ENCODE measurements around the gene NAT16.
"Not testable (repeated sequence)": the region's sequence is repeated elsewhere in the genome, so short reads cannot be mapped to it uniquely, and the experiment has no call there.

The NAT16 gene

DNA sequence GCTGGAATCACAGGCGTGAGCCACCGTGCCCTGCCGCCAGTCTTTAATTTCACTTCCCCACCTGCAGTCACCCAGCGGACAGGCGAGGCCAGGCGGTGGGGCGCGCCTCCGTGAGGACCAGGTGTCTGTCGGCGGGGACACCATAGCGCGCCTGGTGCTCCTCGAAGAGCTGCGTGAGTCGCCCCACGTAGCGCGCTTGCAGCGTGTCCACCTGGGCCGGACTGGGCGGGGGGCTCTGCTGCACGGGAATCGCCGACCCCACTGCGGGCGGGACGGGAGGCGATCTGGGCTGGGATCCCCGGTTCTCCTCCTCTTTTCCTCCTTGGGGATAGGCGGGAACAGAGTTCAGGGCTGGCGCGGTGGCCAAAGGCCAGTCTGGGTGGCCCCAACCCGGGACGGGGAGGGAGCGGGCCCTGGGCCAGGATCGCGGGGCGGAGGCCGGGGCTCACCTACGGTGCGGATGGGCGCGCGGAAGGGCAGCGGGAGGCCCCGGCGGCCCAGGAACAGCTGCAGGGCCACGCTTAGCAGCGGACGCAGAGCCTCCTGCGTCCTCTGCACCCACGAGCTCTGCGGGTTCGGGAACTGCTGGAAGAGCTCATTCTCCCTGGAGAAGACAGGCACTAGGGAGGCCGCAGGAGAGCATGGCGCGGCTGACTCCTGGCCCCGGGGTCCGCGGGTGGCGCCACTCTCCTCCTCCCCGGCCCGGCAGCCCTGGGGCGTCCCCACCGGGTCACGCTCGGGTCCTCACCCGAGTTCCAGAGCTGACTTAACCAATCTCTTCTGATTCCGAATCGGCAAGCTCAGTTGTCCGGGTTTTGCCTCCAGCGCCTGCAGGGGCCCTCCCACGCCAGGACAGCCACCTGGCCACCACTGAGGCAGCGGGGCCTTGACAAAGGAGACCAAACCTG, 21.9 kb upstream of the NAT16 start:
- peak; percentile 13 for DNase-seq

DNA sequence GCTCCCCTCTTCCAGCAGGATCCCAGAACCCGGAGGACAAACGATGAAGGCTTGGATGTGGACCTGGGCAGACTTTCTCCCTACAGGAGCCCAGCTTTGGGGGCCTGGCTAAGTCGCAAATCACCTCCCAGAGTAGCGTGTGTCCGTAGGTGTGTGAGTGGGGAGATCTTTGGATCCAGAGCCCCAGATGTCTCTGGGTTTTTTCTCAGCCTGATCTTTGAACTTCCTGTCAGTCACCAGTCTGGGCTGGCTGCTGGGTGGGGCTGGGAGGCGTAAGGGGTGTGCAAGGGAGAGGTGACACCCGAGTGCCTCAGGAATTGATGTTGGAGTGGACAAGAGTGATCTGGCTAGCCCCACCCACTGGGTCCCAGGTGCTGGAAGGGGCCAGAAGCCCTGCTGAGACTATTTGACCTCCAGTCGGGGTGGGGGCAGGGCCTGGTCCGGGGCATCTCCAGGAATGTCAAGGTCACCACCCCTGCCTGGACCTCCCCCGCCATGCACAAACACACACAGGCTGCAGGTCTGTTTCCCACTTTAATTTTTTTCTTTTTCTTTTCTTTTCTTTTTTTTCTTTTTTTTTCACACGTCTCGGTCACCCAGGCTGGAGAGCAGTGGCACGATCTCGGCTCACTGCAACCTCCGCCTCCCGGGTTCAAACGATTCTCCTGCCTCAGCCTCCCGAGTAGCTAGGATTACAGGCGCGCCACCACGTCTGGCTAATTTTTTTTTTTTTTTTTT, 20.9 kb upstream of the NAT16 start, which contains the start of gene MOGAT3:
TSS of gene MOGAT3 (minus strand) at position 175 of the 738 bp plus-strand sequence. CDS start 182 bp downstream, outside the sequence.
- no peak for DNase-seq

DNA sequence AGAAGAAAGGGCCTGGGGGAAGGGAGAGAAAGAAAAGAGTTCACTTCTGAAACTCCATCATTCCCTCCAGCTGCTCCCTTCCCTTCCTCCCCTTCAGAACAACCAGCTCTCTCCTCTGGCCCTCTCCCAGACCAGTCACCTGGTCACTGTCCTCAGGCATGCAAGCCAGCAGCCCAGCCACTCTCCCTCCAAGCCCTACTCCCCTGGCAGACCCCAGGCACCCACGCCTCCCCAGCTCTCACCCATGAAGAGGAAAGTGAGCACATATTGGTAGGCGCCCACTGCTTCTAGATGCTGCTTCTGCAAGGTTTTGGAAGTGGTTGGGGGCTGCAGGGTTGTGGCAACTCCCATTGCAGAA, 20.4 kb upstream of the NAT16 start:
- DNase-seq = no peak

DNA sequence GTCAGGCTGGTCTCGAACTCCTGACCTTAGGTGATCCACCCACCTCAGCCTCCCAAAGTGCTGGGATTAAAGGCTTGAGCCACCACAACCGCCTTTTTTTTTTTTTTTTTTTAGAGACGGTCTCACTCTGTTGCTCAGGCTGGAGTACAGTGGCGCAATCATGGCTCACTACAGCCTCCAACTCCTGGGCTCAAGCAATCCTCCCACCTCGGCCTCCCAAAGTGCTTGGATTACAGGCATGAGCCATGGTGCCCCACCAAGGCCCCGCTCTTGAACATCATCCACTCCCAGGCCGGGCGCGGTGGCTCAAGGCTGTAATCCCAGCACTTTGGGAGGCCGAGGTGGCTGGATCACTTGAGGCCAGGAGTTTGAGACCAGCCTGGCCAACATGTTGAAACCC, 19.4 kb upstream of the NAT16 start:
- not testable (repeated sequence) for DNase-seq

DNA sequence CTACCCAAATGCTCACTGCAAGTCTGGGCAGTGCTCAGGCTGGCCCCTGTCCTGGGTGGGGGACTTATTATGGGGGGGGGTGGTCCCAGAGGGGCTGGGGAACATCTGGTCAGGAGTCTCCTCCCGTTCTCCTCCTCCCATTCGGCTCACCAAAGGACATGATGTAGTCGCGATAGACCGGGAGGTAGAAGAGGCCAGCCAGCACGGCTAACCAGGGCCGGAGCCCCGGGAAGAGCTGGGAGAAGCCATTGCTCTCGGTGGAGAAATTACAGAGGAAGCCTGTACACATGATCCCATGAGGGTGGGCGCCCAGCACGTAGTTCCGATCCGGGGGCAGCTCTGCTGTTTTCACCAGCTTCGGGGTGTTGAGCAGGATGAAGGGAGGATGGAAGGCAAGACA, 18.4 kb upstream of the NAT16 start:
- no peak for DNase-seq

DNA sequence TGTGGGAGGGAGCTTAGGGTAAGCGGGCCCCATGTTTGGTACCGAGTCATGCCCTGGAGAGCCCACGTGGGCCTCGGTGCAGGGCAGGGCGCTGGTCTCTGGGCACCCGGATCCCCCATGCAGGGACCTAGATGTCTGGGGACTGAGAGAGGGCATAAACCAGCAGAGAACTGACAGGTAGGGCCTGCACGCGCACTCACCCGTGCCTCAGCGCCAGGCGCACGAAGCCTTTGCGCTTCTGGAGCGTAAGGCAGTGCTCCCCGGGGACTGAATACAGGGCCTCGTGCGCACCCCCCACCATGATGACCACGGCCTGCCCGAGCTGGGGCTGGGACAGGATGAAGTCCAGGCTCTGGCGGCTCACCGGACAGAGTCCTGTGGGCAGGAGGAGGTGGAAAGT, 17.9 kb upstream of the NAT16 start:
- DNase-seq = no peak

DNA sequence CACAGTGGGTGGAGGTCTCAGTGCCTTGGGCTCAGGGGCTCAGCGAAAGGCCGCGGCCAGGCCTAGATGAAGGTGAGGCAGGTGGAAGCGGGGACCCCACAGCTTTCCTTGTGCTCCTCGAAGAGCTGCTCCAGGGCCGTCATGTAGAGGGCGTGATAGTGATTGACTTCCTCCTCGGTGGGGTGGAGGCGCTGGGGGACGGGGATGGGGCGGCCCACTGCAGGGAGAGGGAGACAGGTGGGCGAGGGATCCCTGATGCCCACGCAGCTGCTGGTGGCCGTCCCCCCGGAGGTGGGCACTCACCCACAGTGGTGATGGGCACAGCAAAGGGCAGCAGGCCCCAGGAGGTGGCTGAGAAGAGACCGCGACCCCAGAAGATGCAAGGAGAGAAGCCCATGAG, 15.8 kb upstream of the NAT16 start:
- no peak for DNase-seq

DNA sequence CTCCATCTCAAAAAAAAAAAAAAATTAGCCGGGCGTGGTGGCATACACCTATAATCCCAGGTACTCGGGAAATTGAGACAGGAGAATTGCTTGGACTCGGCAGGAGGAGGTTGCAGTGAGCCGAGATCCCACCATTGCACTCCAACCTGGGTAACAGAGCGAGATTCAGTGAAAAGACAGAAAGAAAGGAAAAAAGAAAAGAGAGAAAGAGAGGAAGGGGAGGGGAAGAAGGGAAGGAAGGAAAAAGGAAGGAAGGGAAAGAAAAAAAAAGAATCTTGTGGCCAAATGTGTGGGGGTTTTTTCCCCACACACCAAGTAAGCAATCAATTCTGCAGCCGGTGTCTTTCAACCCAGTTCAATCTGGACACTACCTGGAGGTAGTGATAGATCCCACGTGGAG, 9.0 kb upstream of the NAT16 start:
- DNase-seq = no peak

DNA sequence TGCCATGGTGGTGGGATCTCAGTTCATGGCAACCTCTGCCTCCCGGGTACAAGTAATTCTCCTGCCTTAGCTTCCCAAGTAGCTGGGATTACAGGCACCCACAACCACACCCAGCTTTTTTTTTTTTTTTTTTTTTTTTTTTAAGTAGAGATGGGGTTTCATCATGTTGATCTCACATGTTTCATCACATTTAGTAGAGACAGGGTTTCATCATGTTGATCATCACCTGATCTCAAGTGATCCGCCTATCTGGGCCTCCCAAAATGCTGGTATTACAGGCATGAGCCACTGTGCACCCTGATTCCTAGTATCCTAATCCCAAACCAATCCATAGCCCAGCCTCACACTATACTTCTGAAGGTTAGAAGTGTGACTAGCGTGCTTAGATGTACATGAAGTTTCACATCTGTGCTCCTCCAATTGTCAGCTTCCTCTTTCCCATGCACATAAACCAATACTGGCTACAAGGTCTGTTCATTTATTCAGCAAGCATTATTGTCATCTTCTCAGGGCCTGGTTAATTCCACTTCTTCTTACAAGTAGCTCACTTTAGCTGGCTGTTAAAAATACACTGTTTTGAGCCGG, 6.8 kb upstream of the NAT16 start:
- no peak for DNase-seq

DNA sequence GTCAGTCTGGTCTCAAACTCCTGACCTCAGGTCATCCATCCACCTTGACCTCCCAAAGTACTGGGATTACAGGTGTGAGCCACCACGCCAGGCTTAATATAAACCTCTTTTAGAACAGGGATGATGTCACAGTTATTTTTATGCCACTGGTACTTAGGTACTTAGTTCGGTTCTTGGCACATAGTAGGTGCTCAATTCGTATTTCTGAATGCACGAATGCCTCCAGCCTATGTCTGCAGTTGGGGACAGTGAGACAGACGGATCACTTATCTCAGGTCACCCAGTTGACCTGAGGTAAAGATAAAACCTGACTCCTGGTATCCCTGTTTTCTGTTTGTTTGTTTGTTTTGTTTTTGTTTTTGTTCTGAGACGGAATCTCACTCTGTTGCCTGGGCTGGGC, 6.1 kb upstream of the NAT16 start:
- DNase-seq = no peak

DNA sequence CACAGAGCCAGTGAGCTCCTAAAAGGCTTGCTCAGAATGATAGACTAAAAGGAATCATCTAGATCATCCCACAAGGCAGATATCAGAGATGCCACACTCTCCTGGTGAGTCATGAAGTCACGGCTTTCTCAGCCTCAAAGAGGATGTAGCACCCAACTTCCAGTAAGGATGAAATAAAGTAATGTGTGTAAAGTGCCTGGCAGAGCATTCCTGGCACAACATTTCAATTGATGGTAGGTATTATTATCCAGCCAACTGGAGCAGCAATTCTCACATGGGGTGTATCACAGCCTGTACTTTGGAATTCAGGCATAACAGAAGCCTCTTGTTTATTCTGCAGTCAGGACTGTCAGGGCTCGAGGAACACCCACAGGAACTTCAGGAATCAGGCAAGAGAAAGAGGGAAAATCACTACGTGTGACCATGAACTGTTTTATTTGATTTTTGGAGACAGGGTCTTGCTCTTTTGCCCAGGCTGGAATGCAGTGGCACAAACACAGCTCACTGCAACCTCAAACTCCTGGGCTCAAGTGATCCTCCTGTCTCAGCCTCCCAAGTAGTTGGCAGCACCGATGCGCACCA, 5.3 kb upstream of the NAT16 start:
- no peak for DNase-seq

DNA sequence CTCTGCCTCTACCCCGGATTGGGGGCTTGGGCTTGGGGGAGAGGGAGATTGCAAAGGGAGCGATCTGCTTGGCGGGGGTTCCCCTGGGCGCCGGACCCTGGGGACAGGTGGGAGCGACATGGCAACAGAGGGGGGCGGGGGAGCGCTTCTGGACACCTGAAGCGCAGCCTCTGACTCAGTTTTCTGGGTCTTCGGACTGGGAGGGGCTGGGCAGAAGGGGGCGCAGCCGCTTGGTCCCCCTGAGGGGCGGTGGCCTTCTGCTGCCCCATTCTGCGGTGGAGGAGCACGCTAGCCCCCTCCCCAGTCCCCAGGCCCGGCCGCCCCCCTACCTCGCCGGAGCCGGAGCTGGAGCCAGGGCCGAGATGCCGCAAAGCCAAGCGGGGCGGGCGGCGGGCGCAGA, 380 bp downstream of the NAT16 start:
- no peak for DNase-seq

DNA sequence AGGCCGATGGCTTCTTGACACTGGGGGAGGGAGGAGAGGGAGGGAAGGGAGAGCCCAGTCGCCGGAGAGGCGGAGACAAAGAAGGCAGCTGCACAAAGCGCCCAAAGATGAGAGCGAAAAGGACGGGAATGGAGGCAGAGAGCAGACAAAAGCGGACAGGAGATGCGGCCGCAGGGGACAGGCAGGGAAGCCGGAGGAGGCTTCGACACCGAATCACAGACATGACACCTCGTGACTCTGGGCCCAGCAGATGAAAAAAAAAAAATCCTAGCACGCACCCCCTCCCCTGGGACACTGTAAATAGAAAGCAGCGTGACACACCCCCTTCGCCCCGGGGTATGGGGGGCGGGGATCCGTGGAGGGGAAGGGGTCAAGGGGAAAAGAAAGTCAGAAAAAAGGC, 976 bp downstream of the NAT16 start:
- peak; percentile 18 for DNase-seq

DNA sequence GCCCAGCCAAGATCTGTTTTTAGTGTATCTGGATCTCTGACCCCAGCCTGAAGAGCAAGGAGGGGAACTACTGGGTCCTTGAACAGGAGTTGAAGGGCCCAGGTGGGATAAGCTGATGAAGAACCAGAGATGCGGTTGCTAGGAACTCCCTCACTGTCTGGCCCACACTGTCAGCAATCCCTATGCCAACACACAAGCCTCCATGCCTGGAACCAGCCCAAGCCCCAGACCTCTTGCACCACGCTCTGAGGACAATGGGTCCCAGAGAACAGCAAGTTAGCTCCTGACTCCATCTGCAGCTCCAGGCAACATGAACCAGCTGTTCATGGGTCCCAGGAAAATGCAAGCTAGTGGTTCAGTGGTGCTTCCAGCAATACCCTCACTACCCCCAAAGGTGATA, 2.4 kb downstream of the NAT16 start:
- no peak for DNase-seq

DNA sequence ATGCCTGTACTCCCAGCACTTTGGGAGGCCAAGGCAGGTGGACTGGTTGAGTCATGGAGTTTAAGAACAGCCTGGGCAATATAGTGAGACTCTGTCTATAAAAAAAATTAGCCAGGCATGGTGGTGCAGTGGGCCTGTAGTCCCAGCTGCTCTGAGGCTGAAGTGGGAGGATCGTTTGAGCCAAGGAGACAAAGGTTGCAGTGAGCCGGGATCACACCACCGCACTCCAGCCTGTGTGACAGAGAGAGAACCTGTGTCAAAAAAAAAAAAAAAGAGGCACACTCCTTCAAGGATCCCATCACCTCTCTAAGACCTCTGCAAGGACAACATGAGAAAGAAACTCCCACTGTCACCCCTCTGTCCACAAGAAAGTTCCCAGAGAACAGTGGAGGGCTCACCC, 4.4 kb downstream of the NAT16 start:
- no peak for DNase-seq

DNA sequence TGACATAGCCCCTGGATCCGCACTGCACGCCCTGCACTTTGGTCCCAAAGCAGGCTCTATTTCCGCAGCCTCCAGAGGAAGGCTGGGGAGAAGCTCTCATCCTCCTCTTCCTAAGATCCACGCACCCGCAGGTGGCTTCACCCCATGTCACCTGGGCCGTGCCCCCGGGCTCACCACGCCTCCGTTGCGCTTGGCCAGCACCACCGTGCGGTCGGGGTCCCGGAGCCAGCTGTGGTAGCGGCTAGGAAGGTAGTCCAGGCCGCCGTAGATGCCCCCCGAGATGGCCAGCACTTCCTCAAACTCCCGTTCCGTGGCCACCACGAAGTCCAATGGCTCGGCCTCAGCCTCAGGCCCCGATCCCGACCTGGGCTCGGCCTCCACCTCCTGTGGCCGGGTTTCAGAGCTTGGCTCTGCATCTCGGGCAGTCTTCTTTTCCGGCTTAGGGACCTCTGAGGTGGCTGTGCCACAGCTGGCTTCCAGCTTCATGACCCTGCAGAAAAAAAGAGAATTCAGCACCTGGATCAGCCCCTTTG, 5.7 kb downstream of the NAT16 start:
- DNase-seq = no peak

DNA sequence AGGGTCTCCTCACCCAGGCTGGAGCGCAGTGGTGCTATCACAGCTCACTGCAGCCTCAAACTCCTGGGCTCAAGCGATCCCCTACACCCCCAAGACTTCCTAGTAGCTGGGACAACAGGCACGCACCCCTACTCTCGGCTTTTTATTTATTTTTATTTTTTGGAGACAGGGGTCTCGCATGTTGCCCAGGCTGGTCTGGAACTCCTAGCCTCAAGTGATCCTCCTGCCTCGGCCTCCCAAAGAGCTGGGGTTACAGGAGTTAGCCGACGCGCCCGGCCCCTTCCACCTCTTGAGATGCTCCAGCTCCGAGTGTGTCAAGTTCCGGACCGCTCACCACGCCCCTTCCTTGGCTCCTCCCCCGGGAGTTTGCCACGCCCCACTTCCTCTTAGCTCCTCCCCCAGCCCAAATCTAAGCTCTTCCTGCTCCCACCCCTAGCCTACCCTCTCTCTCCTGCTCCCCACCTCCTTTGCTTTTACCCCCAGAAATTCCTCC, 6.3 kb downstream of the NAT16 start:
- DNase-seq = peak; percentile 83

DNA sequence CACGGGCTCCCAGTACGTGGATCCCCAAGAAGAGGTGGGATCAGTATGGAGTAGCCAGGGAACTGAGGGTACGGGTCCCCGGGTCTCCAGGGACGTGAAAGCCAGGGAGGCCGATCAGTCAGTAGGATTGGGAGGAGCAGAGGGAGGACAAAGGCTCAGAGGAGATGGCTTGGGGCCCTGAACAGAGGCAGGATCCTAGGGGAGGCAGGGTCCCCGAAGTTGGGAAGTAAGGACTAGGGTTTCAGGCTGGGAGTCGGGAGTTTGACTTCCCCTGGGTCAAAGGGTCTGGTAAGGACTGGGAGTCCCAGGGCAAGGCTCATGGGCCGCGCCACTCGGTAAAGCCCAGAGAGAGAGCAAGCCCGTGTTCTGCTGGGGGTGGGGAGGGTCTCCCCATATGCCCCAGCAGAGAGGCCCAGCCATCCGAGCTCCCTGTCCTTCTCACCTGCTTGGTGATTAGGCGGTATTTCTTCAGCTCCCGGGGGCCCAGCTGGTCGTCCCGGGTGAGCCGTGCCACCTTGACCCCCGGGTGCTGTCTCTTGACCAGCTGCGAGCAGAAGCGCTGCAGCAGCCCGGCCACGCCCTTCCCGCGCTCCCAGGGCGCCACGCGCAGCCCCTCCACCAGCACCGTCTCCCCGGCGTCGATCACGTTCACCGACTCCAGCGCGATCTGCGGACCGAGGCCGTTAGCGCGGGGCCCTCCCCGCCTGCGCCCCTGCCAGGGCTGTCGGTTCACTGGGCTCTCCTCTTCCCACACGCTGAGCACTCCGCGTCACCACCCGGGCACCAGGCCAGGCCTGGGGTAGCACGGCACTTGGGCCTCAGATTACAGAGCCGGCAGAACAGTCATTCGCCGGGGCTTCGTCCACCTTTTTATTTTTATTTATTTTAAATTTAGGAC, 7.0 kb downstream of the NAT16 start:
- DNase-seq = peak; percentile 59

DNA sequence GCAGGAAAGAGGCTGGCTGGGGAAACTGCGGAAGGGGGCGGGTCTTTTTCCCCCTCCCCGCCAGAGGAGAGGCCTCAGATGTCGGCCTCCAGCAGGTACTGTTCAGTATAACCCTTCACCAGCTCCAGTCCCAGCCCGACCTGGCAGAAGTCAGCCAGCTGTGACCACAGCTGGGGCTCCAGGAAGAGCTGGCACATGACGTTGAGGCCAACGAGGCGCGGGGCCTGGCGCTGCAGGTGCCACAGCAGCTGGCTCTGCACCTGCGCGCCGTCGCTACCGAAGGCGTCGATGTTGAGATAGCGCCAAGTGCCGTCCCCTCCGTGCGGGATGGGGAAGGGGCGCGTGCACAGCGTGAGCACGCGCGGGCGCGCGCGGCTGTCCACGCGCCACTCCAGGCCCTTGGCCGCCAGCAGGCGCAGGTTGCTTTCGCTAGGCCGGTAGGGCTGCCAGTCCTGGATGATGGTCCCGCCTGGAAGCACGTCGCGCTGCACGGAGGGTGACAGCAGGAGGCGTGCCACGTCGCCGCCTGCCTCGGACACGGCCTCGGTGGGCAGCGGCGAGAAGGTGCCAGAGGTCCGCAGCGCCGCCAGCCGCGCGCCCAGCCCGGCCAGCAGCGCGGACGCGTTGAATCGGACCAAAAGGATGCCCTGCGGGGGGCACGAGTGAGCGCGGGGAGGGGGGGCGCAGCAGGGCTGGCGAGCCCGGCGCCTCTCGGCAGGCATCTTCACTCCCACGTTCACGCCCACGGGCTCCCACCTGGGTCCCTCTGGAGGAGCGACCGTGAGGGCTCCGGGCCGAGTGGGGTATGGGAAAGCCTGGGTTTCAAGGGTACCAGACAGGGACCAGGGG, 7.9 kb downstream of the NAT16 start:
- no peak for DNase-seq

DNA sequence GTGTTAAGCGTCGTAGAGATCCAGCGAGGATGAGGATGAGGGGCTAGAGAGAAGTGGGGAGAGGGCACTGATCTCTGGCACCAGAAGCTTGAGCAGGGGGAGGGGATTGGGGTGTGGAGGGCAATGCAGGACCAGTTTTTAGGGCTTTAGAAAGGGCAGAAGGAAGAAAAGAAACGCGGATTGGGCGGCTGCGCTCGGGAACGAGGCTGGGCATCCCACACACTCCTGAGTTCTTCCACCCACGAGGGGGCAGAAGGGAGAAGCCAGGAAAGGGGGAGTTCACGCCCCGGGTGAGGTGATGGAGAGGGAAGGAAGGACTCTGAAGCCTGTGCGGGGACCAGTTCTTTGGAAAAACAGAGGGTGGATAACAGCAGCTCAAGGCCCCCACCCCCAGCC, 8.7 kb downstream of the NAT16 start:
- DNase-seq = no peak
